ENCODE results near the gene YWHAB.

The YWHAB gene

DNA sequence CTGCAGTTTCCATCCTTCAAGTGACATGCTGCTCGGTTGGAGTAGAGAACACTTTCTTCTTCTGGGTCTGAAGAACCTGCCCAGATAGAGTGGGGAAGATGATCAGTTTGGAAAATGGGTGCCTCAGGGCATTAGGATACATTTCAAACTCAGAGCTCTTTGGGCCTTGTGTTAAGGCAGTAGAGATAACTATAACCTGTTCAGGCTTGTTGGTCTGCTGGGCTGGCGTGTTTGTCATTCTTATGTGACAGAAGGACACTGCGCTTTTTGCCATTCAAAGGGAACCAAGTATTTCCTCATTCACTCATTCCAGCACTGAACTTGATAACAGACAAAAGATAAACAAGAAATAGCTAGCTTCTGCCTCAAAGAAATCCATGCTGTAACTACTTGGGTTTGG is 70.9 kb downstream of the YWHAB start:
- no peak overlapping the region for H3K27ac ChIP-seq
- TF ChIP-seq, protein P1, sequence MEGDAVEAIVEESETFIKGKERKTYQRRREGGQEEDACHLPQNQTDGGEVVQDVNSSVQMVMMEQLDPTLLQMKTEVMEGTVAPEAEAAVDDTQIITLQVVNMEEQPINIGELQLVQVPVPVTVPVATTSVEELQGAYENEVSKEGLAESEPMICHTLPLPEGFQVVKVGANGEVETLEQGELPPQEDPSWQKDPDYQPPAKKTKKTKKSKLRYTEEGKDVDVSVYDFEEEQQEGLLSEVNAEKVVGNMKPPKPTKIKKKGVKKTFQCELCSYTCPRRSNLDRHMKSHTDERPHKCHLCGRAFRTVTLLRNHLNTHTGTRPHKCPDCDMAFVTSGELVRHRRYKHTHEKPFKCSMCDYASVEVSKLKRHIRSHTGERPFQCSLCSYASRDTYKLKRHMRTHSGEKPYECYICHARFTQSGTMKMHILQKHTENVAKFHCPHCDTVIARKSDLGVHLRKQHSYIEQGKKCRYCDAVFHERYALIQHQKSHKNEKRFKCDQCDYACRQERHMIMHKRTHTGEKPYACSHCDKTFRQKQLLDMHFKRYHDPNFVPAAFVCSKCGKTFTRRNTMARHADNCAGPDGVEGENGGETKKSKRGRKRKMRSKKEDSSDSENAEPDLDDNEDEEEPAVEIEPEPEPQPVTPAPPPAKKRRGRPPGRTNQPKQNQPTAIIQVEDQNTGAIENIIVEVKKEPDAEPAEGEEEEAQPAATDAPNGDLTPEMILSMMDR (conservative IDR thresholded peaks at IDR 0.05) = no peak
- TF ChIP-seq ZFX (IDR thresholded peaks at IDR 0.05) = no peak

Data from C4-2B (cell line).